HG03108 (cell line): ENCODE results near the gene FAM83C.
A peak's percentile ranks its signal among the peaks of the same experiment; 100 is the strongest.
"Not testable (repeated sequence)": the region's sequence is repeated elsewhere in the genome, so short reads cannot be mapped to it uniquely, and the experiment has no call there.

Experiments
- ATAC-seq: cut with Tn5 transposase; IDR thresholded peaks from one replicate; pipeline ENCODE4 v1.9.1; 2021; ENCODE audit warnings: moderate library complexity; ENCODE audit not compliant: unreplicated experiment

Gene FAM83C

DNA sequence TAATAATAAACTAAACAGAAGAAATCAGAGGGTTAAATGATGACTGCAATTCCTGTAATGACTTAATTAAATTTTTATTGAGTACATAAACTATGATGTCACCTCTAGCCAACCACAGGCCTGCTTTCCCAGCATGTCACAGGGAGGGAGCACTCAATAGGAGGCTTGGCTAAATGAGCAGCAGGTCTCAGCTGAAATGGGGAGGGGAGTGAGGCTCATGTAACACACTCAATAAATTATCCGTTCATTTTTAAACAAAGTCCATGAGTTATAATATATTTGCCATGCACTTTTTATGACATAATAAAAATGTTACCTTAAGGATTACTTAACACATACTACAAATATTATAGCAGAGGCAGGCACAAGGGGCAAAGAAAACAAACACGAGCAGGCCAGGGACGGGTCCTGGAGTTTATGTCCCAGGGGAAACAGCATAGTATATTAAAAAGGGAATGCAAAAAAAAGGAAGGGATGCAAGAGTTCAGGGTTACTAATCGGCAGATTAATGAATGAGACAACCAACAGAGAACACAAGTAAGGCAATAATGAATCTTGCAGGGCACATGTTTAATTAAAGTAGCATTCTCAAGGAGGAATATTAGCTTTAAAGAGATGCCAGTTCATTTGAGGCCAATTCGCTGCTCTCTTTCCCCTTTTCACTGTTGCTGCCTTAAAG, 27.1 kb upstream of the FAM83C start:
- no peak for ATAC-seq

DNA sequence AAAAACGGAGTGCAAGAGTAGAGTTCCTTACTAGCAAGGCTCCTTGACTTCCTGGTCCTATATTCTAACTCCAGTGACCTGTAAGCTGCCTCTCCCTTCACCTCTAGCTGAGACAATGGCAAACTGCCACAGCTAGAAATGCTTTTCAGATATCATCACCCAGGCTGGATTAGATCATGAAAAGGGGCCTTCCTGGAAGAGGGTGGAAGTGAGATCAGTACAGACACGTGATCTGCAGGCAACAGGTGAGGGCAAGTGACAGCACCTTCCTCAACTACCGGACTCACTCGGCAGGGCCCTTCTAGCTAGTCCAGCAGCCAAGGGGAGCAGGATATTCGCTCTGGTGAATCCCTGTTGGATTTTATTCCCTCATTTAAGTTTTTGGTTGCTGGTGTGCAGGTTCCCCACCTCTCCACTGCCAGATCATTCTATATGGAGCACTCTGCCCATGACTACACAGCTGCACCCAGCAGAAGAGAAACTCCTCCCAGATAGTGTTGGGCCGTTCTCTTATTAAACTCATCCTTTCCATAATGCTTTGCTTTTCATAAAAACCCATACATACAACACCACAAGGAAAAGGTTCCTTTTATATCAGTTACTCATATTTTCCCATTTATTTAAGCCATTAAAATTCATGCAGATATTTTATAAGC, 26.4 kb upstream of the FAM83C start:
- no peak for ATAC-seq

DNA sequence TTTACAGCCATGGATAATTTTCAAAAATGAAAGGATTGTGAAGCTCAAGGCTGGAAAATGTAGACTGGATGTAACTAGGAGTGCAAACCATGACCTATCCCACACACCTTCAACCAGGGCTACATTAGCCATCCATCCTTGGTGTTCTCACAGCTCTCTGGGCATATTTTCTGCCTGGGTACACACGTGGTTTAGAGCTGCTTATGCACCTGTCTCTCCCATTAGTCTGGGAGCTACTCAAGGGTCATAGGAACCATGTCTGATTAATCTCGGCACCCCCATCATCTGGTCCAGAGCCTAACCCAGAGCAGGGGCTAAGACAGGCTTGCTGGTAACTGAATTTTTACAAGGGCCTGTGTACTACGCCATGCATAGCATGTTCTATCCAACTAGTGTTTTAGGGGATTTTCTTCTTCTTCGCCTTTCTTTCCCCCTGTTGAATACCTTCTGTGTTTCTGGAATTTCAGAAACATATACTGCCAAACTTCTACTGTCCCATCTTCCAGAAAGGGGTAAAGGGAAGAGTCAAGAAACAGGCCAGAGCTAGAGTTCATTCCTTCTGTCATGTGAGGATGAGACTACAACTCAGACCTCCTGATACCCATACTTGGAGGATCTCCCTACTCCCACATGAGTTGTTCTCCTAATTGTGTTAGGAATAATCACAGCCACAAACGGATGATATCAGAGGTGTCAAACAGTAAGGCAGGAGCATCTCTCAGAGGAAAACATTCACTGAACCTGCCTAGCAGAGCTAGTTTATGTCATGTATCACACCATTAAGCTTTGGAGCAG, 25.4 kb upstream of the FAM83C start:
- no peak for ATAC-seq

- ATAC-seq = no peak
These were observed 23.9 kb upstream of the FAM83C start for GRCh38 chr20:35316086-35316485.

DNA sequence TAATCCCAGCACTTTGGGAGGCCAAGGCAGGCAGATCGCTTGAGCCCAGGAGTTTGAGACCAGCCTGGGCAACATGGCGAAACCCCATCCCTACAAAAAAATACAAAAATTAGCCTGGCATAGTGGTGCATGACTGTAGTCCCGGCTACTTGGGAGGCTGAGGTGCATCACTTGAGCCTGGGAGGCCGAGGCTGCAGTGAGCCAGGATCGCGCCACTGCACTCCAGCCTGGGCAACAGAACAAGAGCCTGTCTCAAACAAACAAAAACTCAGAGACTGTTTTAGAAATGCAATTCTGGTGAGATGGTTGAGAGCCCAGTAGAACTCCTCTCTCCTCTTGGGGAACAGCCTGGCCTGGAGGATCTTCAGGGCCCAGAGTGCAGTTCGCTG, 23.4 kb upstream of the FAM83C start:
- not testable (repeated sequence) for ATAC-seq

GRCh38 chr20:35314816-35315631, 22.8 kb upstream of the FAM83C start:
- no peak for ATAC-seq

DNA sequence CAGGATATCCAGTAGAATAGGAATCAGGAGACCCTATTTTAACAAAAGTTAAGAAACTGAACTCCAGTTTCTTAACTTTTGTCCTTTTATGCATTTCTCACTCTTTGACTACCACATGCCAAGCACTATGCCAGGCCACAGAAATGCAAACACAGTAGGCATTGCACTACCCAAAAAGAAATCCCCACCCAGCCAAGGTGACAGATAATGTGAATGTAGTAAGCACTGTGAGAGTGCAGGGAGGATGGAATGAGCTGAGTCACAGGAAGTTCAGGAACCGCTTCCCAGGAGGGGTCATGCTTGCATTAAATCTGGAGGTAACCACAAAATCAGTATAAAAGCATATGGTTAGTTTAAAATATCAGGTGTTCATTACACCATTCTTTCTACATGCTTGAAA, 20.1 kb upstream of the FAM83C start:
- no peak for ATAC-seq

DNA sequence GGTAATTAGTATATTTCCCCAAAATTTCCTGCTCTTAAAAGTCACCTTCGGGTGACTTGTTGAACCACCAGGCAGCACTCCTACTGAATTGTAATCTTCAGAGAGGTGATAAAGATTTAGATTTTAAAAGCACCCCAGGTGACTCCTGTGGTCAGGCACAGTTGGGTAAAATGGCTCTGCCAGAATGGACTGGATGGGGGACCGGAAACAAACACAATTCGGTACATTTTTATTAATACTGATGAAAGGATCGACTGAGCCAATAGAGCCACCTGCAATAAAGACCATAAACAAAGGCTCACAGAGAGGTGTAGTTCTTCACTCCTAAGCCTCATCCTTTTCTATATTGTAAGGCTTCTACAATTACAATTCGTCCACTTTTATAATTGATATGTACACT, 19.6 kb upstream of the FAM83C start:
- no peak for ATAC-seq

DNA sequence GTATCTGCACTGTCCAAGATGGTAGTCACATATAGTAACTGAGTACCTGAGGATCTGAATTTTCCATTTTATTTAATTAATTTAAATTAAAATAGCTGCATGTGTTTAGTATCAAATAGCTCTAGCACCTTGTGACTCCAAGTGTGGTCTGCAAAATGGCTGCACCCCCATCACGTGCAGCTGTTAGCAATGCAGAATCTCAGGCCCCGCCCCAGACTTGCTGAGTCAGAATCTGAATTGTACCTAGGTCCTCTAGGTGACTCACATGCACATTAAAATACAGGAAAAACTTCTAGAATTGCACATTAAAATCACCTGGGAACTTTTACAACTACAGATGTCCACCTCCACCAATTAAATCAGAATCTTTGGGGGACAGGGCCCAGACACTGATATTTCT, 19.2 kb upstream of the FAM83C start:
- no peak for ATAC-seq

GRCh38 chr20:35307666-35308653, 15.7 kb upstream of the FAM83C start:
- no peak for ATAC-seq

- ATAC-seq = no peak
These were observed 14.8 kb upstream of the FAM83C start for GRCh38 chr20:35306931-35307517.

- no peak for ATAC-seq
These were observed 13.7 kb upstream of the FAM83C start for GRCh38 chr20:35305682-35306556.

- no peak for ATAC-seq
These were observed 12.7 kb upstream of the FAM83C start for GRCh38 chr20:35304956-35305355.

DNA sequence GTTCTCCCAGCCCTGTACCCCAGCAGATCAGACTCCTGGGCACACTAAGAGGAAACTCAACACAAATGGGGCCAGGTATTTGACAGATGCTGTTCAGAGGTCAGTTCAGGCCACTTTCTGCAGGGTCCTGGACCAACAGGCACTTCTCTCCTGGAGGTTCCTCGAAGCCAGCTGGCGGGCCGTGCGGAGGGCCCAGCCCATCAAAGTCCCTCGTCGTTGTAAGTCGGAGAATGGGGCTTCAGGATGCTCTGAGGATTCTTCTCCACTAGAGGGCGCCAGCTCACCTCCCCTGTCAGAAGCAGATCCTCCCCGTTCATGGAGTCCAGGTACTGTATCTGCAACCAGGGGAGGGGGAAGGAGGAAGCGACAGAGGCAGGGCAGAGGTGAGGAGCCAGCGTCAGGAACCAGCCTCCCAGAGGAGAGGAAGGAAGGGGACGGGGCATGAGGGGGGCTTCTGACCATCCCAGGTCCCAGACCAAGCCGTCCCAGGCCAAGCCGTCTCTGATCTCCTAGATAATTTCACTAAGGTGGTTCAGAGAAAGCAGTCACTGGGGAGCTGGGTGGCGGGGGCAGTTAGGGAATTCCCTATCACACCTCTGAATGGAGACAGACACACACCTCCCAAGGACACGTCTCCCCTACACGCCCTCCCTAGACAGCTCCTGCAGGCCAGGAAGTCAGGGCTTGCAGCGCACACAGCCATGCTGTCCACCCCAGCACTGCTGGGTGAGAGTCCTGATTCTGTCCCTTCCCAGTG, 11.7 kb upstream of the FAM83C start:
- peak; percentile 49 for ATAC-seq

- no peak for ATAC-seq
These were observed 11.1 kb upstream of the FAM83C start for GRCh38 chr20:35303382-35303734.

DNA sequence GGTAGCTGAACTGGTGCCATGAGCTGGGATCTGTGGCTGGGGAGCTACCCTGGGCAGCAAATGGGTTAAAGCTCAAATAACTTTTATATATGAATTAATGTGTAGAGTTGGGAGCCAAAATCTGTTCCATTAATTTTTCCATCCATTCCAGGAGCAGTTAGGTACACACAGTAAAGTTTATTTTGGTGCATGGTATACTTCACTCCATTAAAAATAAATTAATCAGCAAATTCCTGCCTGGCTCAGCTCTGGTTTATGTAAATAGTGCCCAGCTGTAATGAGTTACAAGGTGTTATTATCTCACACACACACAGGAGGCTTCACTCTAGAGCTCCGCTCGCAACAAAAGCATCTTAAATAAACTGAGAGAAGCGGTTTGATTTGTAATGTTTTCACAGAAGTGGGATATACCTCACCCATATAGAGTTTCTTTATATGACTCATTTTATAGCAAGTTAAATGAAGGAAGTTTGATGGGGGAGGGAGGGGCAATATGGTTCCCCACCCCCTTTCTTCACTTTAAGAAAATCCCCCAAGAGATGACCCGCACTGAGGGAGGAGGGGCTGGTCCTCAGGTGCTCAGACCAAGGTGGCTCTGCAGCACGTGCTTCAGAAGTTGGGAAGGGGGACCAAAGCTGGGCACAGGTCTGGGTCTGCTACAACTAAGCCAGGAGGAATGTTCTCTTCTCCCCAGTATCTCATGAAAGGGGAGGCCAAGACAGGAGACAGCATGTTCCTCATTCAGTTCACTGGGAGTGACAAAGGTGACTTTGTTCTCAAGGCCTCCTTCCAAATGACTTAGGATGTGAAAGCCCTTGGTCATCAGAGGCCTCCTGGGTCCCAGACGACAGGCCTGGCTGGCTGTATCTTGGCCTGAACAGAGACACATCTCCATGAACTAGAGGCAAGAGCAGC, 10.5 kb upstream of the FAM83C start:
- ATAC-seq = no peak

GRCh38 chr20:35301426-35301825, 9.2 kb upstream of the FAM83C start:
- no peak for ATAC-seq
